Stimulated activated CD4-positive, alpha-beta T cell treated with anti-CD3 and anti-CD28 coated beads, Interleukin-12 subunit alpha, Interleukin-12 subunit beta, amount 100 ng/mL, for 24 hours (primary cell): ENCODE results near the gene PPM1L.
"Not testable (repeated sequence)": the region's sequence is repeated elsewhere in the genome, so short reads cannot be mapped to it uniquely, and the experiment has no call there.

ENCODE experiments used
- DNase-seq, 2 experiments: peaks; one replicate each; pipeline ENCODE4 v3.0.0-alpha.2; 2020; ENCODE audit warnings: low read depth in 2 of 2

Gene PPM1L

GRCh38 chr3:161034913-161035550 lies 279.0 kb downstream of the PPM1L start:
- DNase-seq = not testable (repeated sequence)

GRCh38 chr3:161035711-161036110 lies 279.7 kb downstream of the PPM1L start:
- no peak for DNase-seq

- DNase-seq = no peak
These were observed 282.7 kb downstream of the PPM1L start for GRCh38 chr3:161038725-161039124.

- DNase-seq = no peak
These were observed 286.0 kb downstream of the PPM1L start for GRCh38 chr3:161042023-161042501.

GRCh38 chr3:161043336-161044035 lies 287.5 kb downstream of the PPM1L start:
- DNase-seq = no peak

- DNase-seq = no peak
These were observed 293.7 kb downstream of the PPM1L start for GRCh38 chr3:161049683-161050248.

GRCh38 chr3:161050935-161051334 lies 294.9 kb downstream of the PPM1L start:
- no peak for DNase-seq

GRCh38 chr3:161051856-161052255 lies 295.8 kb downstream of the PPM1L start:
- DNase-seq = no peak

- no peak for DNase-seq
These were observed 299.0 kb downstream of the PPM1L start for GRCh38 chr3:161054860-161055604.

GRCh38 chr3:161064413-161064812 lies 308.4 kb downstream of the PPM1L start:
- DNase-seq = no peak

GRCh38 chr3:161066930-161067329 lies 310.9 kb downstream of the PPM1L start:
- DNase-seq = no peak

- no peak for DNase-seq
These were observed 311.3 kb downstream of the PPM1L start for GRCh38 chr3:161067335-161067734.

- no peak for DNase-seq
These were observed 313.6 kb downstream of the PPM1L start for GRCh38 chr3:161069511-161070251.

GRCh38 chr3:161070252-161070930 lies 314.4 kb downstream of the PPM1L start:
- no peak for DNase-seq

GRCh38 chr3:161070980-161071663 lies 315.1 kb downstream of the PPM1L start:
- DNase-seq = no peak

GRCh38 chr3:161072211-161072621 lies 316.2 kb downstream of the PPM1L start:
- DNase-seq = no peak

GRCh38 chr3:161072751-161073150 lies 316.7 kb downstream of the PPM1L start:
- DNase-seq = no peak

- DNase-seq = no peak
These were observed 317.1 kb downstream of the PPM1L start for GRCh38 chr3:161073181-161073580.

GRCh38 chr3:161081633-161082032 lies 325.6 kb downstream of the PPM1L start:
- no peak for DNase-seq

GRCh38 chr3:161082063-161082462 lies 326.0 kb downstream of the PPM1L start:
- no peak for DNase-seq
